GM21786 (cell line): ENCODE results near the gene SRSF1.
"Not testable (repeated sequence)": the region's sequence is repeated elsewhere in the genome, so short reads cannot be mapped to it uniquely, and the experiment has no call there.

ENCODE experiments used
- ATAC-seq: cut with Tn5 transposase; IDR thresholded peaks from one replicate; pipeline ENCODE4 v1.9.1; 2021; ENCODE audit not compliant: unreplicated experiment

The SRSF1 gene

GRCh38 chr17:57991537-57991936 lies 15.5 kb downstream of the SRSF1 start:
- no peak for ATAC-seq

- no peak for ATAC-seq
Measured at GRCh38 chr17:57990037-57990436, 17.0 kb downstream of the SRSF1 start.

GRCh38 chr17:57988301-57989250 lies 18.5 kb downstream of the SRSF1 start:
- peak; percentile 64 for ATAC-seq

- ATAC-seq: peak; percentile 40
Measured at GRCh38 chr17:57987581-57988300, 19.3 kb downstream of the SRSF1 start, which contains the start of gene VEZF1. Gene VEZF1 (minus strand): TSS chr17:57988254. CDS start chr17:57988111, 143 bp downstream.

- ATAC-seq: no peak
Measured at GRCh38 chr17:57986841-57987580, 20.0 kb downstream of the SRSF1 start.

- ATAC-seq: no peak
Measured at GRCh38 chr17:57985675-57985974, 21.4 kb downstream of the SRSF1 start.

GRCh38 chr17:57984936-57985674 lies 21.9 kb downstream of the SRSF1 start:
- no peak for ATAC-seq

GRCh38 chr17:57984261-57984890 lies 22.7 kb downstream of the SRSF1 start:
- ATAC-seq: no peak

- no peak for ATAC-seq
Measured at GRCh38 chr17:57983446-57983845, 23.6 kb downstream of the SRSF1 start.

- ATAC-seq: no peak
Measured at GRCh38 chr17:57982452-57983170, 24.4 kb downstream of the SRSF1 start.

- no peak for ATAC-seq
Measured at GRCh38 chr17:57980522-57980921, 26.5 kb downstream of the SRSF1 start.

- ATAC-seq: no peak
Measured at GRCh38 chr17:57979076-57979475, 28.0 kb downstream of the SRSF1 start.

- ATAC-seq: no peak
Measured at GRCh38 chr17:57976594-57976993, 30.5 kb downstream of the SRSF1 start.

- ATAC-seq: no peak
Measured at GRCh38 chr17:57975044-57975443, 32.0 kb downstream of the SRSF1 start.

GRCh38 chr17:57974053-57974824 lies 32.8 kb downstream of the SRSF1 start:
- ATAC-seq: not testable (repeated sequence)

- no peak for ATAC-seq
Measured at GRCh38 chr17:57972151-57972550, 34.9 kb downstream of the SRSF1 start.

- no peak for ATAC-seq
Measured at GRCh38 chr17:57971572-57971971, 35.5 kb downstream of the SRSF1 start.

- no peak for ATAC-seq
Measured at GRCh38 chr17:57970710-57971109, 36.3 kb downstream of the SRSF1 start.

- ATAC-seq: no peak
Measured at GRCh38 chr17:57968456-57968855, 38.6 kb downstream of the SRSF1 start.
